HG03558 (cell line): ENCODE data around the gene MAPK11.

Source experiments
- ATAC-seq: cut with Tn5 transposase; IDR thresholded peaks from one replicate; pipeline ENCODE4 v1.9.1; 2021; ENCODE audit warnings: moderate number of reproducible peaks; ENCODE audit not compliant: unreplicated experiment; ENCODE audit errors: extremely low read depth

Gene MAPK11

GRCh38 chr22:50216684-50217520, 53.3 kb downstream of the MAPK11 start:
- no peak for ATAC-seq

DNA sequence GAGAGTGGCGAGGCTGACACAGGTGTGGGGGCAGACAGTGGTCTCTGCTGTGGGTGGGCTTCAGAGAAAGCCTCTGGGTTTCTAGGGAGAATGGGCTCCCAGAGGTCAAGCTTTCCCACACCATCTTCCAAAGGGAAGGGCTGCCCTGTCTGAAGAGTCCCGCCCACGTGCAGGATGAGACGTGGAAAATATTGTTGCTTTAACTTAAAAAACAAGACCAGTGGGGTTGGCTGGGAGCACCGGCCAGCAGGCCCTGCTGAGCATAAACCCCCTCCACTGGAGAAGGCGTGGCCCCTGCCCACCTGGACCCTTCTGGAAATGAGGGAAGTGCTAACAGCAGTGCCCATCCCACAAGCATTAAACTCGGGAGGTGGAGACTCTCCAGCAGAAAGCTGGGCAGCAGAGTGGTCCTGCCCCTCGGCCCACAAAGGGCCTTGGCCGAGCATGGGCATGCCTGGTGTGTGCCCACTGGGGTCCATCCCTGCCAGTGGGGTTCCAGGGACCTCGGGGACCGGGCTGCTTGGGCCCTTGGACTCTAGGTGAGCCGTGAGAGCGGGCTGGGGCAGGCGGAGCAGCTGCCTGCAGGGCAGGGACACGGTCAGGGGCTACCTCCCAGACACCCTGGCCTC, 54.0 kb downstream of the MAPK11 start:
- ATAC-seq, result no peak

- no peak for ATAC-seq
Measured at GRCh38 chr22:50215297-50216054, 54.7 kb downstream of the MAPK11 start.
